Measurements from ENCODE around the gene FBXO22. TPM values are rescaled to one million over a fixed set of nuclear protein-coding genes. Genes with fewer than 3 reads are reported as not detected.

Gene FBXO22
- total and polyA plus RNA-seq, 2 of the 13 experiments (the other 11 are each of a cell fraction or from before 2014, with no cell fraction given) = 45.7 to 112 TPM

DNA sequence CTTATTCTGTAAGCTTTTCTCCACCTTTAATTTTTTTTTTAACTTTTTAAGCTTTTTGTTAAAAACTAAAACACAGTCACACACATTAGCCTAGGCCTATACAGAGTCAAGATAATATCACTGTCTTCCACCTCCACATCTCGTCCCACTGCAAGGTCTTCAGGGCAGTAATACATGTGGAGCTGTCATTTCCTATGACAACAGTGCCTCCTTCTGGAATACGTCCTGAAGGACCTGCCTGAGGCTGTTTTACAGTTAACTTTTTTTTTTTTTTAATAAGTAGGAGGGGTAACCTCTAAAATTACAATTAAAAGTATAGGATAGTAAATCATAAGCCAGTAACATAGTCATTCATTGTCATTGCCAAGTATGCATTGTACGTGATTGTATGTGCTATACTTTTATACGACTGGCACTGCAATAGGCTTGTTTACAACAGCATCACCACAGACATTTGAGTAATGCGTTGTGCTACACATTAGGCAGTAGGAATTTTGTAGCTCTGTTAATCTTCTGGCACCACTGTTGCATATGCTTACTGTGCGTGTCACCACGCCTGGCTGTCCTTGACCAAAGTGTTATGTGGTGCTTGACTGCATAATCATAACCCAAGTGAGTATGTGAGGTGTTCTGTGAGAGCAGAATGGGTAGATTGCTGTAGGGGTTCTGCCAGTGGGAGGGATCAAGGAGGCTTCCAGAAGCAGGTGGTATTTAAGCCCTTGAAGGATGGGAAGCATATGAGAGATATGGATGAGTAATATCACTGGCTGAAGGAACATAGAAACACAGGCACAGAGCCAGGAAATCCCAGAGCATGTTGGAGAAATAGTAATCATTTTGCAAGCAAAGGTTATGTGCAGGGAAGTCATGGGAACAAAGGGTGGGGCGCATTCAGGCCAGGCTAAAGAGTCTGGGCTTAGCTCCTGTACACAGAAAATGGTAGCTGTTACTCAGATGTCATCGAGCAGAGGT is 18.3 kb downstream of the FBXO22 start (continued):
- peak; percentile 39; the same call in 1 of the 2 replicates for TF ChIP-seq SMC3 (IDR thresholded peaks at IDR 0.05; ENCODE audit: low read length)
- TF ChIP-seq, protein P1, sequence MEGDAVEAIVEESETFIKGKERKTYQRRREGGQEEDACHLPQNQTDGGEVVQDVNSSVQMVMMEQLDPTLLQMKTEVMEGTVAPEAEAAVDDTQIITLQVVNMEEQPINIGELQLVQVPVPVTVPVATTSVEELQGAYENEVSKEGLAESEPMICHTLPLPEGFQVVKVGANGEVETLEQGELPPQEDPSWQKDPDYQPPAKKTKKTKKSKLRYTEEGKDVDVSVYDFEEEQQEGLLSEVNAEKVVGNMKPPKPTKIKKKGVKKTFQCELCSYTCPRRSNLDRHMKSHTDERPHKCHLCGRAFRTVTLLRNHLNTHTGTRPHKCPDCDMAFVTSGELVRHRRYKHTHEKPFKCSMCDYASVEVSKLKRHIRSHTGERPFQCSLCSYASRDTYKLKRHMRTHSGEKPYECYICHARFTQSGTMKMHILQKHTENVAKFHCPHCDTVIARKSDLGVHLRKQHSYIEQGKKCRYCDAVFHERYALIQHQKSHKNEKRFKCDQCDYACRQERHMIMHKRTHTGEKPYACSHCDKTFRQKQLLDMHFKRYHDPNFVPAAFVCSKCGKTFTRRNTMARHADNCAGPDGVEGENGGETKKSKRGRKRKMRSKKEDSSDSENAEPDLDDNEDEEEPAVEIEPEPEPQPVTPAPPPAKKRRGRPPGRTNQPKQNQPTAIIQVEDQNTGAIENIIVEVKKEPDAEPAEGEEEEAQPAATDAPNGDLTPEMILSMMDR (CRISPR knock-in tag; IDR thresholded peaks at IDR 0.05) = peak; percentile 55
- TF ChIP-seq ZSCAN31 (CRISPR knock-in tag; IDR thresholded peaks at IDR 0.05; ENCODE audit: low read depth) = peak; percentile 84; the same call in 1 of the 2 replicates
- no peak for TF ChIP-seq RARG (CRISPR knock-in tag; IDR thresholded peaks at IDR 0.05; ENCODE audit: low read depth)
- no peak for TF ChIP-seq ZNF256 (CRISPR knock-in tag; conservative IDR thresholded peaks at IDR 0.05)
- TF ChIP-seq, protein P2, sequence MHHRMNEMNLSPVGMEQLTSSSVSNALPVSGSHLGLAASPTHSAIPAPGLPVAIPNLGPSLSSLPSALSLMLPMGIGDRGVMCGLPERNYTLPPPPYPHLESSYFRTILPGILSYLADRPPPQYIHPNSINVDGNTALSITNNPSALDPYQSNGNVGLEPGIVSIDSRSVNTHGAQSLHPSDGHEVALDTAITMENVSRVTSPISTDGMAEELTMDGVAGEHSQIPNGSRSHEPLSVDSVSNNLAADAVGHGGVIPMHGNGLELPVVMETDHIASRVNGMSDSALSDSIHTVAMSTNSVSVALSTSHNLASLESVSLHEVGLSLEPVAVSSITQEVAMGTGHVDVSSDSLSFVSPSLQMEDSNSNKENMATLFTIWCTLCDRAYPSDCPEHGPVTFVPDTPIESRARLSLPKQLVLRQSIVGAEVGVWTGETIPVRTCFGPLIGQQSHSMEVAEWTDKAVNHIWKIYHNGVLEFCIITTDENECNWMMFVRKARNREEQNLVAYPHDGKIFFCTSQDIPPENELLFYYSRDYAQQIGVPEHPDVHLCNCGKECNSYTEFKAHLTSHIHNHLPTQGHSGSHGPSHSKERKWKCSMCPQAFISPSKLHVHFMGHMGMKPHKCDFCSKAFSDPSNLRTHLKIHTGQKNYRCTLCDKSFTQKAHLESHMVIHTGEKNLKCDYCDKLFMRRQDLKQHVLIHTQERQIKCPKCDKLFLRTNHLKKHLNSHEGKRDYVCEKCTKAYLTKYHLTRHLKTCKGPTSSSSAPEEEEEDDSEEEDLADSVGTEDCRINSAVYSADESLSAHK (CRISPR knock-in tag; IDR thresholded peaks at IDR 0.05; ENCODE audit: borderline replicate concordance) = no peak
- TF ChIP-seq STAG1 (CRISPR knock-in tag; IDR thresholded peaks at IDR 0.05) = peak; percentile 61
- no peak for TF ChIP-seq ZNF468 (CRISPR knock-in tag; IDR thresholded peaks at IDR 0.05)
- no peak for TF ChIP-seq ZSCAN22 (CRISPR knock-in tag; IDR thresholded peaks at IDR 0.05)
- TF ChIP-seq U2AF1 (optimal IDR thresholded peaks at IDR 0.05; ENCODE audit: low read depth, low read length) = no peak
- no peak for TF ChIP-seq SIN3B (IDR thresholded peaks at IDR 0.05; ENCODE audit: low read length)
- no peak for TF ChIP-seq SNRNP70 (IDR thresholded peaks at IDR 0.05; ENCODE audit: low read depth, low read length)
- TF ChIP-seq ZNF124 (CRISPR knock-in tag; IDR thresholded peaks at IDR 0.05) = no peak
- TF ChIP-seq, protein P3, sequence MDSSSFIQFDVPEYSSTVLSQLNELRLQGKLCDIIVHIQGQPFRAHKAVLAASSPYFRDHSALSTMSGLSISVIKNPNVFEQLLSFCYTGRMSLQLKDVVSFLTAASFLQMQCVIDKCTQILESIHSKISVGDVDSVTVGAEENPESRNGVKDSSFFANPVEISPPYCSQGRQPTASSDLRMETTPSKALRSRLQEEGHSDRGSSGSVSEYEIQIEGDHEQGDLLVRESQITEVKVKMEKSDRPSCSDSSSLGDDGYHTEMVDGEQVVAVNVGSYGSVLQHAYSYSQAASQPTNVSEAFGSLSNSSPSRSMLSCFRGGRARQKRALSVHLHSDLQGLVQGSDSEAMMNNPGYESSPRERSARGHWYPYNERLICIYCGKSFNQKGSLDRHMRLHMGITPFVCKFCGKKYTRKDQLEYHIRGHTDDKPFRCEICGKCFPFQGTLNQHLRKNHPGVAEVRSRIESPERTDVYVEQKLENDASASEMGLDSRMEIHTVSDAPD (CRISPR knock-in tag; IDR thresholded peaks at IDR 0.05) = no peak
- no peak for TF ChIP-seq ATF7-NPFF (CRISPR knock-in tag; IDR thresholded peaks at IDR 0.05; ENCODE audit: low read depth)

All from HepG2 (cell line).